Stomach (tissue), 9 donors: ENCODE measurements around the gene CAB39. TPM values are rescaled to one million over a fixed set of nuclear protein-coding genes. Genes with fewer than 3 reads are reported as not detected.

Source experiments
- DNase-seq, 2 donors: peaks; one replicate each; pipeline versions ENCODE4 v3.0.0 to v3.0.0-alpha.2; 2013 to 2019
- H3K27ac ChIP-seq, 5 donors: fragments of 200-600 bp in 4 of 5; sonication (generic) in 4 of 5; one replicate each; pipeline ENCODE4 v1.5.1; 2013 to 2019; ENCODE audit warnings: mild to moderate bottlenecking in 1 of 5, moderate library complexity in 1 of 5
- H3K27me3 ChIP-seq, 3 donors: fragments of 200-600 bp; sonication (generic); one replicate each; pipeline ENCODE4 v1.5.1; 2017 to 2019; ENCODE audit warnings: mixed run types in 1 of 3
- H3K36me3 ChIP-seq, 4 donors: fragments of 200-600 bp; sonication (generic); 1 replicate in 3 of 4; 2 replicates in 1 of 4; pipeline ENCODE4 v1.5.1; 2016 to 2019
- H3K4me1 ChIP-seq, 4 donors: fragments of 200-600 bp; sonication (generic); one replicate each; pipeline ENCODE4 v1.5.1; 2016 to 2019
- H3K4me3 ChIP-seq, 4 donors: fragments of 200-600 bp; sonication (generic) in 3 of 4; one replicate each; pipeline ENCODE4 v1.5.1; 2016 to 2019; ENCODE audit warnings: mild to moderate bottlenecking in 1 of 4
- H3K9me3 ChIP-seq, 4 donors: fragments of 200-600 bp; sonication (generic); one replicate each; pipeline ENCODE4 v1.5.1; 2016 to 2019
- EP300 ChIP-seq: sonication (generic); formaldehyde crosslinking; IDR thresholded peaks from one replicate; pipeline ENCODE4 v1.6.1; 2017; ENCODE audit warnings: antibody characterized with exemption
- POLR2A ChIP-seq, 4 donors: fragments of 450-650 bp; IDR thresholded peaks; one replicate each; pipeline ENCODE4 v1.6.1; 2016; ENCODE audit warnings: antibody characterized with exemption in 4 of 4, control low read depth in 2 of 4, mild to moderate bottlenecking in 1 of 4, moderate library complexity in 1 of 4
- POLR2AphosphoS5 ChIP-seq, 3 donors: sonication (generic); formaldehyde crosslinking; IDR thresholded peaks; one replicate each; pipeline ENCODE4 v1.6.1; 2016; ENCODE audit warnings: antibody characterized with exemption in 3 of 3
- WGBS, 5 donors: extraction: QIAGEN DNeasy Blood & Tissue Kit in 3 of 5; methylation state at CpG; one replicate each; pipeline versions ENCODE4 v1.1.5 to v1.1.7; 2013 to 2018; 5-methylcytosine and 5-hydroxymethylcytosine counted together
- intact Hi-C: fragments of 100-400 bp; cut with DNase I; formaldehyde crosslinking; loops from one replicate; pipeline ENCODE4 v1.15.1; 2023; ENCODE audit warnings: low total_unique reads
- polyA plus RNA-seq, 3 donors: library from polyadenylated mRNA; stranded (reverse); fragments of 200-250 nt; gene quantifications; one replicate each; pipeline ENCODE4 v1.2.3, GENCODE V29; 2013
- total RNA-seq, 5 donors: library from RNA; depleted of rRNA; stranded (reverse); fragments of >200 nt; gene quantifications; one replicate each; pipeline versions ENCODE4 v1.1.0 to v1.2.3, GENCODE V29; 2014 to 2016
- TF ChIP-seq, protein P1 (sequence below), 7 experiments: fragments of 450-650 bp in 4 of 7; fragments of 200-600 bp in 3 of 7; sonication (generic) in 3 of 7; IDR thresholded peaks; one replicate each; pipeline ENCODE4 v1.5.1; 2016 to 2019; ENCODE audit warnings: antibody characterized with exemption in 7 of 7, control low read depth in 2 of 7, mild to moderate bottlenecking in 1 of 7
- donor health status: healthy with polysubstance abuse.
- donor health status: Bipolar disorder and iron deficiency.
- donor health status: healthy.

The CAB39 gene
- total and polyA plus RNA-seq, 8 donors = 21.8 to 126 (median 84.5) TPM

DNA sequence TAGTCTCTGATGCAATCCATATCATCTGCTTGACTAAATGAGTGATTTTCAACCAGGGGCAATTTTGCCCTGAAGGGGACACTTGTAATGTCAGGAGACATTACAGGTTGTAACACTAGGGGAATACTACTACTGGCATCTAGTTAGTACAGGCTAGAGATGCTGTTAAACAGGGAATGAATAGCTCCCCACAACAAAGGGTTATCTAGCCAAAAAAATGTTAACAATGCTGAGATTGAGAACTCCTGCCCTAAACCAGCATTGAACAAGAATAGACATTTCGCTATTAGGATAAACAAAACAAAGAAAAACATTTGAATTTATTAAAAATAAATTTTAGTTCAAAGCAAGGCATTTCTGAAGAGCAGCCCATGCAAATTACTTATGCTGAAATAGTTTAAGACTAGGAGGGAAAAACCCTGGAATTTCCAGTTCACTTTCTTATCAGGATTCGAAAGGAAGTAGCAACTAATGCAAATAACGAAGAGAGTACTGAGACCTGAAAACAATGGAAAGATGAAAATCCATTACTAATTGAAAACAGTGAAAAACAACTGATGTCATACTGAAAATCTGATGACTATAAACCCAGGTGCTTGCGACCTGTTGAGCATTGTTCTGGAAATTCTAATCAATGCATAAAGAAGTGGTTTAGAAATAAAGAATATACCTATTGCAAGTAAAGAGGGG is 53.1 kb downstream of the CAB39 start:
- Histone ChIP-seq H3K36me3 (peaks cover 0 to 56% (median 43%) of the 10 kb centered on the region in 4 donors), H3K4me3 (no peak overlapping the region), H3K27ac (peak overlapping the region in 2 of 5 donors; percentile 16 to 51), H3K27me3 (no peaks in the 10 kb centered on the region), H3K9me3 (no peaks in the 10 kb centered on the region), H3K4me1 (peaks cover 4 to 37% (median 16%) of the 10 kb centered on the region in 4 donors)
- DNase-seq = peak in 1 of 2 donors; percentile 39
- no peak for TF ChIP-seq POLR2AphosphoS5 (IDR thresholded peaks at IDR 0.05)
- TF ChIP-seq EP300 = no peak
- no peak for TF ChIP-seq POLR2A (IDR thresholded peaks at IDR 0.05)
- 37 to 51% (median 39%) methylated on average over 4 of the region's 4 CpGs for WGBS, 5 donors
- intact Hi-C loops = no loop called here

DNA sequence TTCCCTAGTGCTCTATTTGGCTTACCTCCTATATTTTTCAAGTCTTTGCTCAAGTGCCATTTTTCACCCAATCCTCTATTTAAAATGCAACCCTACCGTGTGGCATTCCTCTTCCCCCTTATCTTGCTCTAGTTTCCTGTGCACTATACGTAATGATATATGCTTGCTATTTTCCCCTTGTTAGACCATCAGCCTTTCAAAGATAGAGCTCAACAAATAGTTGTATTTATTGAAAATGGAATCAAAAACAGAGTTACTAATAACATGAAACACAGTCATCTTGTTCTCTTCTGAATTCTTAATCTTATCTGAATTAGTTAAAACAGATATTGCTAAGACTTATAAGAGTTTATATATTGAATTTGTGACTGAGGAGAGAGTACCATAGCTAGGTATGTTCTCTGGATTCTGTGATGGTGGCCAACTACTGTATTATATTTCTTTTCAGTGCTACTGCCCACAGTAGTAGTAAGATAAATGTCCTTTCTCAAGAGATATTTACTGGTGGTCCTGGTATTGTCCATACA is 55.3 kb downstream of the CAB39 start:
- TF ChIP-seq POLR2AphosphoS5 (IDR thresholded peaks at IDR 0.05) = no peak
- no peak for TF ChIP-seq POLR2A (IDR thresholded peaks at IDR 0.05)
- TF ChIP-seq, protein P1, sequence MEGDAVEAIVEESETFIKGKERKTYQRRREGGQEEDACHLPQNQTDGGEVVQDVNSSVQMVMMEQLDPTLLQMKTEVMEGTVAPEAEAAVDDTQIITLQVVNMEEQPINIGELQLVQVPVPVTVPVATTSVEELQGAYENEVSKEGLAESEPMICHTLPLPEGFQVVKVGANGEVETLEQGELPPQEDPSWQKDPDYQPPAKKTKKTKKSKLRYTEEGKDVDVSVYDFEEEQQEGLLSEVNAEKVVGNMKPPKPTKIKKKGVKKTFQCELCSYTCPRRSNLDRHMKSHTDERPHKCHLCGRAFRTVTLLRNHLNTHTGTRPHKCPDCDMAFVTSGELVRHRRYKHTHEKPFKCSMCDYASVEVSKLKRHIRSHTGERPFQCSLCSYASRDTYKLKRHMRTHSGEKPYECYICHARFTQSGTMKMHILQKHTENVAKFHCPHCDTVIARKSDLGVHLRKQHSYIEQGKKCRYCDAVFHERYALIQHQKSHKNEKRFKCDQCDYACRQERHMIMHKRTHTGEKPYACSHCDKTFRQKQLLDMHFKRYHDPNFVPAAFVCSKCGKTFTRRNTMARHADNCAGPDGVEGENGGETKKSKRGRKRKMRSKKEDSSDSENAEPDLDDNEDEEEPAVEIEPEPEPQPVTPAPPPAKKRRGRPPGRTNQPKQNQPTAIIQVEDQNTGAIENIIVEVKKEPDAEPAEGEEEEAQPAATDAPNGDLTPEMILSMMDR (IDR thresholded peaks at IDR 0.05) = no peak
- TF ChIP-seq EP300 = no peak
- Histone ChIP-seq H3K27ac (no peak overlapping the region), H3K9me3 (no peaks in the 10 kb centered on the region), H3K36me3 (peaks cover 0 to 38% (median 27%) of the 10 kb centered on the region in 4 donors), H3K27me3 (no peaks in the 10 kb centered on the region), H3K4me3 (no peak overlapping the region), H3K4me1 (peaks cover 4 to 20% (median 12%) of the 10 kb centered on the region in 4 donors)
- 75 to 86% (median 83%) methylated on average over 2 of the region's 2 CpGs for WGBS, 5 donors
- DNase-seq = no peak
- intact Hi-C loops = no loop called here

DNA sequence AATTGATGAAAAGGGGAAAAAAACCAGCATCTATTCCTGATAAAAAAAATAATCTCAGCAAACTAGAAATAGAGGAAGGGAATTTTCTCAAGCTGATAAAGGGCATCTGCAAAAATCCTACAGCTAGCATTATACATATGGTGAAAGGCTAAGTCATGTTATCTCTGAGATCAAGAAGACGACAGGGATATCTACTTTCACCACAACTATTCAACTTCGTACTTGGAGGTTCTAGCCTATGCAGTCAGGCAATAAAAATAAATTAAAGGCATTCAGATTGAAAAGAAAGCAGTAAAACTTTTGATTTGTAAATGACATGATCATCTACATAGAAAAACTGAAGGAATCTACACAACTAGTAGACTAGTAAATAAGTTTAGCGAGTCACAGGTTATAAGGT is 58.2 kb downstream of the CAB39 start:
- H3K9me3 ChIP-seq = no peaks in the 10 kb centered on the region
- intact Hi-C loops = no loop called here
- TF ChIP-seq, protein P1 (IDR thresholded peaks at IDR 0.05) = no peak
- TF ChIP-seq POLR2AphosphoS5 (IDR thresholded peaks at IDR 0.05) (no peak), EP300 (no peak), POLR2A (IDR thresholded peaks at IDR 0.05) (no peak)
- no peaks in the 10 kb centered on the region for H3K27me3 ChIP-seq
- H3K27ac ChIP-seq = no peak overlapping the region
- DNase-seq = no peak
- no peak overlapping the region for H3K4me3 ChIP-seq
- 83 to 94% (median 90%) methylated on average over 3 of the region's 3 CpGs for WGBS, 5 donors
- peaks cover 12 to 35% (median 20%) of the 10 kb centered on the region in 4 donors for H3K4me1 ChIP-seq
- peaks cover 0 to 15% (median 4%) of the 10 kb centered on the region in 4 donors for H3K36me3 ChIP-seq

DNA sequence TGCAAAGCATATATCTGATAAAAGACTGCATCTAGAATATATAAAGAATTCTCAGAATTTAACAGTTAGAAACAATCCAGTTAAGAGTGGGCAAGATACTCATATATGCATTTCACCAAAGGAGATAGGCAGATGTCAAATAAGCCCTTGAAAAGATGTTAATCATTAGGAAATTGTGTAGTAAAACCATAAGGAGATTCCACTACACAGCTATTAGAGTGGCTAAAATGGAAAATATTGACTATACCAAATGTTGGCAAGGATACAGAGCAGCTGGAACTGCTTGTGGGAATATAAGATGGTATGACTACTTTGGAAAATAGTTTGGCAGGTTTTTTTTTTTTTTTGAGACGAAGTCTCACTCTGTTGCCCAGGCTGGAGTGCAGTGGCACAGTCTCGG is 59.5 kb downstream of the CAB39 start:
- no peaks in the 10 kb centered on the region for H3K9me3 ChIP-seq
- H3K4me3 ChIP-seq = no peak overlapping the region
- 90 to 100% (median 98%) methylated on average over 2 of the region's 2 CpGs for WGBS, 5 donors
- intact Hi-C loops = no loop called here
- no peaks in the 10 kb centered on the region for H3K27me3 ChIP-seq
- no peak for TF ChIP-seq EP300
- TF ChIP-seq, protein P1 (IDR thresholded peaks at IDR 0.05) = no peak
- no peak for TF ChIP-seq POLR2A (IDR thresholded peaks at IDR 0.05)
- no peak for TF ChIP-seq POLR2AphosphoS5 (IDR thresholded peaks at IDR 0.05)
- peaks cover 0 to 7% (median 2%) of the 10 kb centered on the region in 4 donors for H3K36me3 ChIP-seq
- peaks cover 11 to 35% (median 15%) of the 10 kb centered on the region in 4 donors for H3K4me1 ChIP-seq
- DNase-seq = no peak
- H3K27ac ChIP-seq = no peak overlapping the region
